OCI-LY1 (cell line): Measurements from ENCODE around the gene CEP131.

Experiments used
- H2AFZ ChIP-seq: fragments of 200-600 bp; sonication (generic), shearing (Covaris generic); 2 replicates; pipeline ENCODE4 v1.6.0; 2014; ENCODE audit warnings: antibody characterized with exemption, mild to moderate bottlenecking, low read length
- H3F3A ChIP-seq: fragments of 200-600 bp; sonication (generic), shearing (Covaris generic); 2 replicates; pipeline ENCODE4 v1.6.0; 2014; ENCODE audit warnings: mild to moderate bottlenecking, antibody characterized with exemption, low read length, moderate library complexity; ENCODE audit not compliant: insufficient read depth
- H3K27ac ChIP-seq: fragments of 200-600 bp; sonication (generic); 2 replicates; pipeline ENCODE4 v1.5.1; 2014; ENCODE audit warnings: low read length, mixed run types, mild to moderate bottlenecking, low read depth; ENCODE audit not compliant: poor library complexity, severe bottlenecking
- H3K27me3 ChIP-seq: fragments of 200-600 bp; sonication (generic); 2 replicates; pipeline ENCODE4 v1.6.0; 2014; ENCODE audit warnings: antibody characterized with exemption, mild to moderate bottlenecking, low read length, moderate library complexity; ENCODE audit not compliant: insufficient read depth
- H3K36me3 ChIP-seq: fragments of 200-600 bp; sonication (generic); 2 replicates; pipeline ENCODE4 v1.6.1; 2014; ENCODE audit warnings: mild to moderate bottlenecking, antibody characterized with exemption, low read length, moderate library complexity, mixed read lengths; ENCODE audit not compliant: insufficient read depth
- H3K4me1 ChIP-seq: fragments of 200-600 bp; sonication (generic); 2 replicates; pipeline ENCODE4 v1.5.1; 2014; ENCODE audit warnings: mild to moderate bottlenecking, low read length, moderate library complexity; ENCODE audit not compliant: insufficient read depth, severe bottlenecking
- H3K4me2 ChIP-seq: fragments of 200-600 bp; sonication (generic), shearing (Covaris generic); 2 replicates; pipeline ENCODE4 v1.6.1; 2014; ENCODE audit warnings: low read length
- H3K4me3 ChIP-seq: fragments of 200-600 bp; sonication (generic); 2 replicates; pipeline ENCODE4 v1.5.1; 2014; ENCODE audit warnings: low read length, low read depth, mild to moderate bottlenecking, mixed read lengths; ENCODE audit not compliant: poor library complexity, severe bottlenecking
- H3K79me2 ChIP-seq: fragments of 200-600 bp; shearing (Covaris generic); 2 replicates; pipeline ENCODE4 v1.6.1; 2016; ENCODE audit warnings: mixed run types, low read length, mixed read lengths; ENCODE audit not compliant: insufficient read depth
- H3K9ac ChIP-seq: fragments of 200-600 bp; sonication (generic), shearing (Covaris generic); 2 replicates; pipeline ENCODE4 v1.6.1; 2014; ENCODE audit warnings: mild to moderate bottlenecking, low read length, mixed read lengths
- H3K9me2 ChIP-seq: fragments of 200-600 bp; sonication (generic), shearing (Covaris generic); 2 replicates; pipeline ENCODE4 v1.6.1; 2014; ENCODE audit warnings: low read depth, mild to moderate bottlenecking, low read length, mixed read lengths
- H3K9me3 ChIP-seq: fragments of 200-600 bp; shearing (Covaris generic); 2 replicates; pipeline ENCODE4 v1.6.1; 2014; ENCODE audit warnings: low read length, mixed read lengths
- H4K20me1 ChIP-seq: fragments of 200-600 bp; sonication (generic), shearing (Covaris generic); 2 replicates; pipeline ENCODE4 v1.6.0; 2016; ENCODE audit warnings: mild to moderate bottlenecking, low read length; ENCODE audit not compliant: insufficient read depth
- EZH2 ChIP-seq: fragments of 200-600 bp; sonication (generic), shearing (Covaris generic); IDR thresholded peaks from 2 replicates; pipeline ENCODE4 v1.8.0; 2017; ENCODE audit warnings: borderline replicate concordance, mixed run types, mild to moderate bottlenecking, antibody characterized with exemption, low read length, moderate library complexity, mixed read lengths
- TF ChIP-seq, protein P1 (sequence below): fragments of 200-600 bp; sonication (generic), shearing (Covaris generic); IDR thresholded peaks from 2 replicates; pipeline ENCODE4 v1.5.1; 2017; ENCODE audit warnings: mild to moderate bottlenecking, antibody characterized with exemption, low read length, moderate library complexity, mixed read lengths

CEP131 gene

DNA sequence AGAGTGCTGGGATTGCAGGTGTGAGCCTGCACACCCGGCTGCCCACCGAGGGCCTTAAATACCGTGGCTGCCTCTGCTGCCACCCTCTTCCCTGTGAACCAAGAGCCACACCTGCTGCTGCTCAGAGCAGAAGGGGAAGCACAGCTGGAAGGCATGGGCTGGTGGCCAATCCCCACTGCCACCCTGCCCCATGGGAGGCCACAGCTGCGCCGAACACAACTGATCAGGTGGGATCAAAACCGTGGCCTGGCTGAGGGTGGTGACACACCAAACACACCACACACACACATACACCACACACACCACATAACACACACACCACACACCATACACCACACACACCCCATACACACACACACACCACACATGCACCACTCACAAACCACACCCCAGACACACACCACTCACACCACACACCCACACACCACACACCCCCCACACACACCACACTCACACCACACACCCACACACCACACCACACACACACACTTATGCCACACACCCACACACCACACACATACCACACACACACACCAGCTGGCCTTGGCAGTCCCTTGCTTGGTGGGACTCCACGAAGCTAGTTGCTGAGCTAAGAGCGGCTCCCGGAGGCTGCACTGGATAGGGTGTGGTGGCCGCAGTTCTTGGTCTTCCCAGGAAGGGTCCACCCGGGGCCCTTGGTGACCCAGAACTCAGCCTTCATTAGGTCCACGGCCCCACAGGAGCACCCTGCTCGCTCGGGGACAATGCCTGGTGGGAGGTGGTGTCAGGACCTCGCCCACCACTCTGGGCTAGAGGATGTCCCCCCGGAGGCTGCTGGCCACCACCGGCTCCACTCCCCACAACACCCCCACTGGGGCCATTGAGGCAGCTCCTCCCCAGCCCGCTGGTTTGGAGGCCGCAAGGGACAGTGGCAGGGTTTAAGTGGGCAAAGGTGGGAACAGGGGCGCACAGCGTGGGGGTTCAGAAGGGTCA, 14.9 kb downstream of the CEP131 start:
- no peak for TF ChIP-seq EZH2
- TF ChIP-seq, protein P1, sequence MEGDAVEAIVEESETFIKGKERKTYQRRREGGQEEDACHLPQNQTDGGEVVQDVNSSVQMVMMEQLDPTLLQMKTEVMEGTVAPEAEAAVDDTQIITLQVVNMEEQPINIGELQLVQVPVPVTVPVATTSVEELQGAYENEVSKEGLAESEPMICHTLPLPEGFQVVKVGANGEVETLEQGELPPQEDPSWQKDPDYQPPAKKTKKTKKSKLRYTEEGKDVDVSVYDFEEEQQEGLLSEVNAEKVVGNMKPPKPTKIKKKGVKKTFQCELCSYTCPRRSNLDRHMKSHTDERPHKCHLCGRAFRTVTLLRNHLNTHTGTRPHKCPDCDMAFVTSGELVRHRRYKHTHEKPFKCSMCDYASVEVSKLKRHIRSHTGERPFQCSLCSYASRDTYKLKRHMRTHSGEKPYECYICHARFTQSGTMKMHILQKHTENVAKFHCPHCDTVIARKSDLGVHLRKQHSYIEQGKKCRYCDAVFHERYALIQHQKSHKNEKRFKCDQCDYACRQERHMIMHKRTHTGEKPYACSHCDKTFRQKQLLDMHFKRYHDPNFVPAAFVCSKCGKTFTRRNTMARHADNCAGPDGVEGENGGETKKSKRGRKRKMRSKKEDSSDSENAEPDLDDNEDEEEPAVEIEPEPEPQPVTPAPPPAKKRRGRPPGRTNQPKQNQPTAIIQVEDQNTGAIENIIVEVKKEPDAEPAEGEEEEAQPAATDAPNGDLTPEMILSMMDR: no peak
- no peaks in the 10 kb centered on the region for H3K4me1 ChIP-seq
- no peaks in the 10 kb centered on the region for H3K9me2 ChIP-seq
- H3K9ac ChIP-seq: no peak overlapping the region
- peak overlapping the region; percentile 51 for H3K27ac ChIP-seq
- no peaks in the 10 kb centered on the region for H3K9me3 ChIP-seq
- no peaks in the 10 kb centered on the region for H4K20me1 ChIP-seq
- H3K27me3 ChIP-seq: no peaks in the 10 kb centered on the region
- H3K36me3 ChIP-seq: peaks cover 16% of the 10 kb centered on the region; the same call in 1 of the 2 replicates
- no peaks in the 10 kb centered on the region for H3F3A ChIP-seq
- H3K79me2 ChIP-seq: no peaks in the 10 kb centered on the region
- no peak overlapping the region for H3K4me3 ChIP-seq
- no peak overlapping the region for H2AFZ ChIP-seq
- H3K4me2 ChIP-seq: no peak overlapping the region

DNA sequence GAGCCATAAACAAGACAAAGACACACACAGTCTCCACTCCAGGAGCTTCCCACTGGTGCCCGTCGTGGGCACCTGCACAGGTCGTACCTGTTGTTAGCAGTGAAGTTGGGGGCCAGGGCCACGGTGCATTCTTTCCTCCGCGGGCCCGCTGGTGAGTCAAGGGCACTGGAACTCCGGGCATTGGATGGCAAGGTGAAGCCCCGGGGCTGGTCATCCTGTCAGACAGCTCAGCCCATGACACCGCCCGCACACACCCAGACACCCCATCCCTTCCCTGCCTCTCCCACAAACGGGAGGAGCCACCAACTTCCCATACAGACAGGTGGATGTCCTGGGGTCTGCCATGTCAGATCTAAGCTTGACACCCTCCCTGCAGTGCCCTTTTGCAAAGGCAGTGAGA, 16.1 kb downstream of the CEP131 start:
- Histone ChIP-seq H3K36me3 (peaks cover 16% of the 10 kb centered on the region; the same call in 1 of the 2 replicates), H3K27ac (no peak overlapping the region), H3K4me2 (no peak overlapping the region), H3K9me2 (no peaks in the 10 kb centered on the region), H3K9ac (no peak overlapping the region), H3K4me1 (no peaks in the 10 kb centered on the region), H3K9me3 (no peaks in the 10 kb centered on the region), H3F3A (no peaks in the 10 kb centered on the region), H3K4me3 (no peak overlapping the region), H2AFZ (no peak overlapping the region), H4K20me1 (no peaks in the 10 kb centered on the region), H3K27me3 (no peaks in the 10 kb centered on the region), H3K79me2 (no peaks in the 10 kb centered on the region)
- TF ChIP-seq, protein P1: no peak
- no peak for TF ChIP-seq EZH2

DNA sequence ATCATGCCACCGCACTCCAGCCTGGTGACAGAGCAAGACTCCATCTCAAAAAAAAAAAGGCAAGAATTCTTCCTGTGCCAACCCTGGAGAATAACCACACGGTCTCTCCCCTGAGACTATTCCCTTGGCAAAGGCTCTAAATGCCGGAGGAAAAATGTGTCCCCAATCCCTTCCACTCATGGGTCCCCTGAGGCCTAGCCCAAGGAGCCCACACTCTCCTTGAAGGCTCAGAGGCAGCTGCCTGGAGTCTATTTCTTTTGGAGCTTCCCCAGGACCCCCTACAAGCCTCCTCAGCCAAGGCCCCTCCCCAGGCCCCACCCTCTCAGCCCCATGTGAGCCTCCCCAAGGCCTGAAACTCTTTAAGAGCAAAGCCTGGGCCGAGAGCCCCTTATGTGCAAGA, 16.6 kb downstream of the CEP131 start:
- Histone ChIP-seq H3K36me3 (peaks cover 19% of the 10 kb centered on the region; the same call in 1 of the 2 replicates), H3K4me1 (peaks cover 4% of the 10 kb centered on the region), H3K9me3 (no peaks in the 10 kb centered on the region), H3F3A (no peaks in the 10 kb centered on the region), H2AFZ (no peak overlapping the region), H3K9ac (no peak overlapping the region), H3K27me3 (no peaks in the 10 kb centered on the region), H4K20me1 (no peaks in the 10 kb centered on the region), H3K4me2 (no peak overlapping the region), H3K79me2 (no peaks in the 10 kb centered on the region), H3K27ac (no peak overlapping the region), H3K9me2 (no peaks in the 10 kb centered on the region), H3K4me3 (no peak overlapping the region)
- no peak for TF ChIP-seq EZH2
- TF ChIP-seq, protein P1: no peak
